ENCODE results near the gene DNAJC24. TPM values are rescaled to one million over a fixed set of nuclear protein-coding genes. Genes with fewer than 3 reads are reported as not detected.

Gene DNAJC24
- total RNA-seq, 4 donors from 2014 or later: 13.1 to 20.1 (median 16.6) TPM

DNA sequence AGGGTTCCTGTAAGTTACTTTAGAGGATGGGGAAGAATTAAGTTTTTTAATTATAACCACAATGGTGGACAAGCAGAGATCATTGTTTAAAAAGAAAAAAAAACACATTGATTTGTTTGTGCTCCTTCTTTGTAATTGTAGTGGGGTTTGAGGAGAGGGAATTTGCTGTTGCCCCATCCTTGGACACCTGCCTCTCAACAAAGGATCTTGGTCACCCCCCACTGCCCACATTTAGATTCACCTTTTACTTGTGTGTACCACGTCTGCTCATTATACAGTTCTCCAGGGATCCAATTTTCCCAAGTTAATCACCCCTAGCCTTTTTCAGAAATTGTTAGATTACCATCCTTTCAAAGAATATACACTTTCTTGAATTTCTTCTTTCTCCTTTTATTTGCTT is 53.0 kb downstream of the DNAJC24 start:
- Histone ChIP-seq H3K4me3 (no peak overlapping the region), H3K27ac (no peak overlapping the region), H3K4me1 (no peaks in the 10 kb centered on the region), H3K9me3 (no peaks in the 10 kb centered on the region), H3K36me3 (no peaks in the 10 kb centered on the region), H3K27me3 (no peaks in the 10 kb centered on the region)
- TF ChIP-seq POLR2A (IDR thresholded peaks at IDR 0.05) (no peak), CTCF (IDR thresholded peaks at IDR 0.05 in 4 of 5, conservative IDR thresholded peaks at IDR 0.05 in 1 of 5) (no peak)
- intact Hi-C loops (cut with DNase I; ENCODE audit: low total_unique reads) (no loop called here), in situ Hi-C loops (cut with MboI; ENCODE audit: low sequenced_read_pairs in 4 of 4) (no loop called here)
- no peak for ATAC-seq
- DNase-seq: no peak

DNA sequence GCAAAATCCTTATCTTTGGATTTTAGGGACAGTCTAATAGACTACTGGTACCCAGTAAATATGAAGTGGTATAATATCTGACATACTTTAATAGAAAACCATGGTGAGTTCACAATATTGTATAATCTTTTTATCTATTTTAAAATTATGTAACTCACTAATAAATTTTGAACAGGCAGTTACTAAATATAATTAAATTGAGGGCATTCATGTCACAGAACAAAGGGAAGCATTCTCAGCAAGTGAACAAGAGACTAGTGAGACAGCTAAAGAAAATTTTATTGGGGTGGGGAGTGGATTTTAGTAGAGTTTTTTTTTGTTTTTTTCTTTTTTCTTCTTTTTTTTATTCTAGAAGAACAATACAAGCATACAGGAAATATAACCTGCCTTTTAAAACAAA is 55.0 kb downstream of the DNAJC24 start:
- in situ Hi-C loops (cut with MboI; ENCODE audit: low sequenced_read_pairs in 4 of 4): no loop called here
- Histone ChIP-seq H3K4me3 (no peak overlapping the region), H3K9me3 (no peaks in the 10 kb centered on the region), H3K36me3 (peaks cover 0 to 2% of the 10 kb centered on the region in 2 donors), H3K27ac (no peak overlapping the region), H3K27me3 (no peaks in the 10 kb centered on the region), H3K4me1 (no peaks in the 10 kb centered on the region)
- DNase-seq: no peak
- TF ChIP-seq CTCF (IDR thresholded peaks at IDR 0.05 in 4 of 5, conservative IDR thresholded peaks at IDR 0.05 in 1 of 5): no peak
- TF ChIP-seq POLR2A (IDR thresholded peaks at IDR 0.05): no peak
- ATAC-seq: no peak
- intact Hi-C loops (cut with DNase I; ENCODE audit: low total_unique reads): no loop called here

DNA sequence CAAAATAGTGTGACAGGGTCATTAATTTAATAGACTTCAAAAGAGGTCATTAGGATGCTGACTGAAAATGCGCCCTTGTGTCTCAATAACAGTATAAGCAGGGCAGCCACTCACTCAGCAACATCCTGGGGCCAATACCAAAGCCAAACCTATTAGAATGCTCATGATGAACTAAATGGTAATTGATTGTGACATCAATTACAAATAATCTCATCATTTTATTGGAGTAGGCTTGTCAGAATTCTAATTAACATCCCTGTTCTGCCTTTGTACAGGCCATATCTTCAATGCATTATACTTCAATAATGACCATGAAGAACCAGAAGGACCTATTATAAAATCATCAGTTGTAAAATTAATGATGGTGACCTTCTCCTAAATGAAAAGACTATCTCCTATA is 64.2 kb downstream of the DNAJC24 start:
- no peak overlapping the region for H3K27ac ChIP-seq
- peaks cover 0 to 17% of the 10 kb centered on the region in 2 donors for H3K36me3 ChIP-seq
- H3K4me1 ChIP-seq: no peaks in the 10 kb centered on the region
- DNase-seq: no peak
- TF ChIP-seq CTCF (IDR thresholded peaks at IDR 0.05 in 4 of 5, conservative IDR thresholded peaks at IDR 0.05 in 1 of 5) (no peak), POLR2A (IDR thresholded peaks at IDR 0.05) (no peak)
- H3K9me3 ChIP-seq: no peaks in the 10 kb centered on the region
- no peak overlapping the region for H3K4me3 ChIP-seq
- in situ Hi-C loops (cut with MboI; ENCODE audit: low sequenced_read_pairs in 4 of 4) (no loop called here), intact Hi-C loops (cut with DNase I; ENCODE audit: low total_unique reads) (no loop called here)
- no peak for ATAC-seq
- H3K27me3 ChIP-seq: no peaks in the 10 kb centered on the region

- H3K4me3 ChIP-seq: no peak overlapping the region
- DNase-seq: no peak
- in situ Hi-C loops (cut with MboI; ENCODE audit: low sequenced_read_pairs in 4 of 4): no loop called here
- intact Hi-C loops (cut with DNase I; ENCODE audit: low total_unique reads): no loop called here
- no peaks in the 10 kb centered on the region for H3K36me3 ChIP-seq
- H3K9me3 ChIP-seq: no peaks in the 10 kb centered on the region
- no peak overlapping the region for H3K27ac ChIP-seq
- H3K27me3 ChIP-seq: no peaks in the 10 kb centered on the region
- TF ChIP-seq POLR2A (IDR thresholded peaks at IDR 0.05): no peak
- no peak for TF ChIP-seq CTCF (IDR thresholded peaks at IDR 0.05 in 4 of 5, conservative IDR thresholded peaks at IDR 0.05 in 1 of 5)
- H3K4me1 ChIP-seq: no peaks in the 10 kb centered on the region
- ATAC-seq: no peak
Observed at GRCh38 chr11:31437742-31438435, 68.2 kb downstream of the DNAJC24 start.

- intact Hi-C loops (cut with DNase I; ENCODE audit: low total_unique reads) (no loop called here), in situ Hi-C loops (cut with MboI; ENCODE audit: low sequenced_read_pairs in 4 of 4) (no loop called here)
- ATAC-seq: no peak
- Histone ChIP-seq H3K27me3 (no peaks in the 10 kb centered on the region), H3K4me3 (no peak overlapping the region), H3K27ac (no peak overlapping the region), H3K9me3 (no peaks in the 10 kb centered on the region), H3K4me1 (no peaks in the 10 kb centered on the region), H3K36me3 (no peaks in the 10 kb centered on the region)
- no peak for DNase-seq
- TF ChIP-seq CTCF (IDR thresholded peaks at IDR 0.05 in 4 of 5, conservative IDR thresholded peaks at IDR 0.05 in 1 of 5) (no peak), POLR2A (IDR thresholded peaks at IDR 0.05) (no peak)
Observed at GRCh38 chr11:31441296-31441695, 71.6 kb downstream of the DNAJC24 start.

Measured in gastrocnemius medialis (tissue), 4 donors.